PC-9 (cell line): ENCODE data around the gene SSTR3. TPM values are rescaled to one million over a fixed set of nuclear protein-coding genes. Genes with fewer than 3 reads are reported as not detected.
A peak's percentile ranks its signal among the peaks of the same experiment; 100 is the strongest.

Experiments
- BruUV-seq: library from RNA; stranded (reverse); fragments of 400-500 nt; replicated peaks from 2 replicates; lab custom pipeline; 2021; lab: Mats Ljungman, UMichigan
- CTCF ChIA-PET: fragments of 300-600 bp; sonication (Branson Sonifier 250); formaldehyde crosslinking; loops from one replicate; lab custom pipeline; 2022; ENCODE audit warnings: antibody characterized with exemption; lab: Charles Lee
- POLR2A ChIA-PET: fragments of 300-600 bp; sonication (Branson Sonifier 250); formaldehyde crosslinking; loops from one replicate; lab custom pipeline; 2022; ENCODE audit warnings: antibody characterized with exemption; ENCODE audit not compliant: unreplicated experiment; lab: Charles Lee
- DNase-seq, 2 experiments: peaks; one replicate each; pipeline versions ENCODE4 v3.0.0 to v3.0.0-alpha.2; 2015 to 2022; ENCODE audit warnings: mixed read lengths in 1 of 2
- H2AFZ ChIP-seq: fragments of 200-600 bp; sonication (generic); 2 replicates; pipeline ENCODE4 v1.8.1; 2017; ENCODE audit warnings: antibody characterized with exemption
- H3F3A ChIP-seq: fragments of 200-600 bp; sonication (generic); 2 replicates; pipeline ENCODE4 v1.8.1; 2017; ENCODE audit warnings: antibody characterized with exemption, mild to moderate bottlenecking, low read depth; ENCODE audit not compliant: insufficient read depth
- H3K27ac ChIP-seq: fragments of 200-600 bp; sonication (generic); 2 replicates; pipeline ENCODE4 v1.6.1; 2016; ENCODE audit warnings: mixed run types
- H3K27me3 ChIP-seq: fragments of 200-600 bp; sonication (generic); 2 replicates; pipeline ENCODE4 v1.6.1; 2016; ENCODE audit warnings: low read depth, mixed run types; ENCODE audit not compliant: insufficient read depth
- H3K36me3 ChIP-seq: fragments of 200-600 bp; sonication (generic); 2 replicates; pipeline ENCODE4 v1.6.1; 2016; ENCODE audit warnings: low read depth, mixed run types
- H3K4me1 ChIP-seq: fragments of 200-600 bp; sonication (generic); replicated peaks from 2 replicates; pipeline ENCODE4 v1.6.1; 2016; ENCODE audit warnings: mixed run types; ENCODE audit not compliant: insufficient read depth
- H3K4me2 ChIP-seq: fragments of 200-600 bp; sonication (generic); 2 replicates; pipeline ENCODE4 v1.6.1; 2017; ENCODE audit warnings: mixed run types
- H3K4me3 ChIP-seq: fragments of 200-600 bp; sonication (generic); 2 replicates; pipeline ENCODE4 v1.6.1; 2016; ENCODE audit warnings: mixed run types
- H3K79me2 ChIP-seq: fragments of 200-600 bp; sonication (generic); 2 replicates; pipeline ENCODE4 v1.6.1; 2017; ENCODE audit warnings: low read depth, mixed run types
- H3K9me2 ChIP-seq: fragments of 200-600 bp; sonication (generic); 2 replicates; pipeline ENCODE4 v1.8.1; 2017; ENCODE audit warnings: mild to moderate bottlenecking; ENCODE audit not compliant: insufficient read depth
- H3K9me3 ChIP-seq: fragments of 200-600 bp; sonication (generic); 2 replicates; pipeline ENCODE4 v1.8.1; 2016; ENCODE audit warnings: low read depth; ENCODE audit not compliant: insufficient read depth
- H4K20me1 ChIP-seq: fragments of 200-600 bp; sonication (generic); 2 replicates; pipeline ENCODE4 v1.8.1; 2017; ENCODE audit not compliant: insufficient read depth
- EZH2 ChIP-seq: fragments of 200-600 bp; sonication (generic); IDR thresholded peaks from 2 replicates; pipeline ENCODE4 v1.8.0; 2017; ENCODE audit warnings: antibody characterized with exemption, low read depth
- intact Hi-C: fragments of 100-400 bp; cut with micrococcal nuclease; formaldehyde crosslinking; loops from one replicate; pipeline ENCODE4 v1.10.0; 2022; ENCODE audit not compliant: unreplicated experiment
- total RNA-seq: library from RNA; stranded (reverse); gene quantifications from 2 replicates; pipeline ENCODE4 v1.2.3, GENCODE V29; 2021
- TF ChIP-seq, protein P1 (sequence below): fragments of 200-600 bp; sonication (generic); conservative IDR thresholded peaks from 2 replicates; pipeline ENCODE4 v1.6.1; 2017; ENCODE audit warnings: mixed run types, antibody characterized with exemption, mild to moderate bottlenecking, moderate library complexity

SSTR3 gene
- total RNA-seq, 1 experiment from 2014 or later = not detected

- no peak overlapping the region for H2AFZ ChIP-seq
- no peak overlapping the region for H3K27ac ChIP-seq
- BruUV-seq = no TSS peak
- H3K4me1 ChIP-seq = peaks cover 17% of the 10 kb centered on the region
- ChIA-PET POLR2A (interaction anchor here (0.7 kb wide), 1 partner anchor 191 kb away, joined by 3 read pairs; no protein-coding TSS in a partner anchor), CTCF (interaction anchor here (0.6 kb wide), 1 partner anchor 24 kb away, joined by 3 read pairs; no protein-coding TSS in a partner anchor)
- TF ChIP-seq, protein P1, sequence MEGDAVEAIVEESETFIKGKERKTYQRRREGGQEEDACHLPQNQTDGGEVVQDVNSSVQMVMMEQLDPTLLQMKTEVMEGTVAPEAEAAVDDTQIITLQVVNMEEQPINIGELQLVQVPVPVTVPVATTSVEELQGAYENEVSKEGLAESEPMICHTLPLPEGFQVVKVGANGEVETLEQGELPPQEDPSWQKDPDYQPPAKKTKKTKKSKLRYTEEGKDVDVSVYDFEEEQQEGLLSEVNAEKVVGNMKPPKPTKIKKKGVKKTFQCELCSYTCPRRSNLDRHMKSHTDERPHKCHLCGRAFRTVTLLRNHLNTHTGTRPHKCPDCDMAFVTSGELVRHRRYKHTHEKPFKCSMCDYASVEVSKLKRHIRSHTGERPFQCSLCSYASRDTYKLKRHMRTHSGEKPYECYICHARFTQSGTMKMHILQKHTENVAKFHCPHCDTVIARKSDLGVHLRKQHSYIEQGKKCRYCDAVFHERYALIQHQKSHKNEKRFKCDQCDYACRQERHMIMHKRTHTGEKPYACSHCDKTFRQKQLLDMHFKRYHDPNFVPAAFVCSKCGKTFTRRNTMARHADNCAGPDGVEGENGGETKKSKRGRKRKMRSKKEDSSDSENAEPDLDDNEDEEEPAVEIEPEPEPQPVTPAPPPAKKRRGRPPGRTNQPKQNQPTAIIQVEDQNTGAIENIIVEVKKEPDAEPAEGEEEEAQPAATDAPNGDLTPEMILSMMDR = no peak
- no peak for TF ChIP-seq EZH2
- DNase-seq = no peak
- no peak overlapping the region for H3K4me3 ChIP-seq
- no peaks in the 10 kb centered on the region for H3K9me3 ChIP-seq
- intact Hi-C loops = no loop called here
- 0 out of 2 replicates have a peak, but pooled peaks cover 5% of the 10 kb centered on the region for H3K79me2 ChIP-seq
- H3K27me3 ChIP-seq = no peaks in the 10 kb centered on the region
- H3K36me3 ChIP-seq = no peaks in the 10 kb centered on the region
- no peak overlapping the region for H3K4me2 ChIP-seq
- H3F3A ChIP-seq = peaks cover 10% of the 10 kb centered on the region; the same call in 1 of the 2 replicates
- H4K20me1 ChIP-seq = no peaks in the 10 kb centered on the region
- H3K9me2 ChIP-seq = no peaks in the 10 kb centered on the region
Observed at GRCh38 chr22:37244922-37245722, 32.8 kb upstream of the SSTR3 start.

DNA sequence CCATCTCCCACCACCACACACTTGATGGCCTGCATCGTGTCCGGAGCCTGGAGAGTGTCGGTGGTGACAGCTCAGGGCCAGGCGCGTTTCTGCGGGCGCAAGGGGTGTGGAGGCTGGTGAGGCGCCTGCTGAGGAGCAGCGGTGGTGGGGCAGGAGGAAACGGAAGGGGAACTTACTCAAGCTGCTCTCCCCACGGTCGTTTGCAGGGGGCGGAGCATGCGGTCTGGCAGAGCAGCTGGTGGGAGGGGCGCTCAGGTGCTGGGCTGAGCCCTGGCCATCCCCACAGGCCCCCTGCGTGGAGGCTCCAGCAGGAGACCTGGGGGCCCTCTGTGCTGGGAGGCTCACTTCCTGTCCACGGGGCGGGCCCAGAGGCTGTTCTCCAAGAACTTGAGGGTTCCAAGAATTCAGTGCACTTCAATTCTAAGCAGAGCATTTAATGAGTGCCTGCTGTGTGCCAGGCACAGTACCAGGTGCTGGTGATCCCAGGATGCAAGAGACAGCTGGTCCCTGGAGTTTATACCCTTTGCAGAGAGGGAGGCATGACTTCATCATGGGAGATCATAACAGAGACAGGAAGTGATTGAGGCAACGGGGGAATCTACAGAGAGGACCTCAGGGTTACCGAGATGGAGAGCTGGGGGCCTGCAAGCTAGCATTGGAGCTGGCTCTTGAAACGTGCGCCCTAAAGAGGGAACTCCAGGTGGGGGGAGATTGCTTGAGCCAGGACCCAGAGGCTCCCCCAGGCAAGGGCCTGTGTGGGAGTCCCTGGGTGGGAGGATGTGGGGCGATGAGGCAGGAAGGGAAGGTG is 32.0 kb upstream of the SSTR3 start, which contains the start of gene RAC2:
Gene RAC2 (minus strand): TSS at position 156 of the 808 bp plus-strand sequence. CDS start 121 bp downstream, at position 35.
- ChIA-PET CTCF (interaction anchor here (1.7 kb wide), 1 partner anchor 44 kb away, joined by 5 read pairs; no protein-coding TSS in a partner anchor), POLR2A (interaction anchor here (0.7 to 1.0 kb wide), 3 partner anchors 45 to 887 kb away, joined by 3 to 21 read pairs (median 3); no protein-coding TSS in a partner anchor)
- H3K9me3 ChIP-seq = no peaks in the 10 kb centered on the region
- 0 out of 2 replicates have a peak, but pooled peaks cover 5% of the 10 kb centered on the region for H3K79me2 ChIP-seq
- intact Hi-C loops = no loop called here
- H3K36me3 ChIP-seq = no peaks in the 10 kb centered on the region
- peak within 1 kb of the TSS; percentile 84 for H3K4me2 ChIP-seq
- peak; percentile 74 to 76 for DNase-seq
- H2AFZ ChIP-seq = peak within 1 kb of the TSS; percentile 81
- no TSS peak for BruUV-seq
- no peak within 1 kb of the TSS for H3K27ac ChIP-seq
- no peaks in the 10 kb centered on the region for H3K9me2 ChIP-seq
- H4K20me1 ChIP-seq = no peaks in the 10 kb centered on the region
- no peaks in the 10 kb centered on the region for H3K27me3 ChIP-seq
- TF ChIP-seq, protein P1 = no peak
- no peak for TF ChIP-seq EZH2
- peaks cover 14% of the 10 kb centered on the region; the same call in 1 of the 2 replicates for H3F3A ChIP-seq
- H3K4me3 ChIP-seq = peak within 1 kb of the TSS; percentile 63
- peaks cover 17% of the 10 kb centered on the region for H3K4me1 ChIP-seq
